CD4-positive, CD25-positive, alpha-beta regulatory T cell (primary cell): ENCODE results near the gene RCOR2. TPM values are rescaled to one million over a fixed set of nuclear protein-coding genes. Genes with fewer than 3 reads are reported as not detected.
"Not testable (repeated sequence)": the region's sequence is repeated elsewhere in the genome, so short reads cannot be mapped to it uniquely, and the experiment has no call there.

Experiments used
- ATAC-seq, 2 donors: fragments of 150-1000 bp; cut with Tn5 transposase; one replicate each; pipeline ENCODE4 v1.10.0; 2021; ENCODE audit warnings: low read depth in 2 of 2, moderate number of reproducible peaks in 2 of 2, moderate library complexity in 1 of 2
- DNase-seq, 3 donors: peaks; one replicate each; pipeline versions ENCODE4 v3.0.0 to v3.0.0-alpha.2; 2012 to 2022; ENCODE audit warnings: mixed read lengths in 1 of 3
- H3K27ac ChIP-seq: one replicate; pipeline ENCODE4 v1.7.0; 2013; ENCODE audit warnings: mild to moderate bottlenecking, low read length; ENCODE audit not compliant: insufficient read depth, poor library complexity, severe bottlenecking
- H3K27me3 ChIP-seq: one replicate; pipeline ENCODE4 v1.7.0; 2013; ENCODE audit warnings: low read length; ENCODE audit not compliant: control insufficient read depth, insufficient read depth
- H3K36me3 ChIP-seq: one replicate; pipeline ENCODE4 v1.7.0; 2013; ENCODE audit warnings: mild to moderate bottlenecking, low read length, moderate library complexity; ENCODE audit not compliant: control insufficient read depth, insufficient read depth
- H3K4me1 ChIP-seq: 2 replicates; pipeline ENCODE4 v1.7.0; 2013; ENCODE audit warnings: mild to moderate bottlenecking, low read length; ENCODE audit not compliant: insufficient read depth, control insufficient read depth, poor library complexity, severe bottlenecking
- H3K4me3 ChIP-seq: one replicate; pipeline ENCODE4 v1.7.0; 2013; ENCODE audit warnings: low read depth, mild to moderate bottlenecking, low read length, moderate library complexity
- H3K9me3 ChIP-seq, 2 experiments: 1 replicate in 1 of 2; 2 replicates in 1 of 2; pipeline ENCODE4 v1.7.0; 2013; ENCODE audit warnings: low read length in 2 of 2, mild to moderate bottlenecking in 1 of 2, moderate library complexity in 1 of 2; ENCODE audit not compliant: control insufficient read depth in 2 of 2
- H3K27ac Mint-ChIP-seq, 3 donors: one replicate each; pipeline ENCODE4 v1.8.0; 2020 to 2022; ENCODE audit warnings: mild to moderate bottlenecking in 3 of 3, mixed read lengths in 3 of 3, moderate library complexity in 2 of 3
- H3K27me3 Mint-ChIP-seq: one replicate; pipeline ENCODE4 v1.8.0; 2022; ENCODE audit warnings: mild to moderate bottlenecking, mixed read lengths
- H3K36me3 Mint-ChIP-seq: one replicate; pipeline ENCODE4 v1.8.0; 2020; ENCODE audit warnings: mixed read lengths
- H3K4me1 Mint-ChIP-seq, 4 donors: one replicate each; pipeline ENCODE4 v1.8.0; 2020 to 2022; ENCODE audit warnings: mixed read lengths in 4 of 4, mild to moderate bottlenecking in 1 of 4
- H3K4me3 Mint-ChIP-seq, 4 donors: one replicate each; pipeline ENCODE4 v1.8.0; 2020 to 2022; ENCODE audit warnings: mild to moderate bottlenecking in 4 of 4, mixed read lengths in 4 of 4, moderate library complexity in 3 of 4
- H3K9me3 Mint-ChIP-seq, 7 donors: one replicate each; pipeline ENCODE4 v1.8.0; 2020 to 2022; ENCODE audit warnings: mixed read lengths in 7 of 7, mild to moderate bottlenecking in 3 of 7, moderate library complexity in 2 of 7
- polyA plus RNA-seq, 4 donors: library from polyadenylated mRNA; unstranded; fragments of 300-500 nt; fragmentation: Illumina TruSeq; gene quantifications; one replicate each; pipeline ENCODE4 v1.2.3, GENCODE V29; 2021
- total RNA-seq: library from RNA; stranded (reverse); gene quantifications from one replicate; pipeline ENCODE4 v1.2.3, GENCODE V29; 2022

RCOR2 gene
- not detected for total RNA-seq
- not detected for polyA plus RNA-seq

DNA sequence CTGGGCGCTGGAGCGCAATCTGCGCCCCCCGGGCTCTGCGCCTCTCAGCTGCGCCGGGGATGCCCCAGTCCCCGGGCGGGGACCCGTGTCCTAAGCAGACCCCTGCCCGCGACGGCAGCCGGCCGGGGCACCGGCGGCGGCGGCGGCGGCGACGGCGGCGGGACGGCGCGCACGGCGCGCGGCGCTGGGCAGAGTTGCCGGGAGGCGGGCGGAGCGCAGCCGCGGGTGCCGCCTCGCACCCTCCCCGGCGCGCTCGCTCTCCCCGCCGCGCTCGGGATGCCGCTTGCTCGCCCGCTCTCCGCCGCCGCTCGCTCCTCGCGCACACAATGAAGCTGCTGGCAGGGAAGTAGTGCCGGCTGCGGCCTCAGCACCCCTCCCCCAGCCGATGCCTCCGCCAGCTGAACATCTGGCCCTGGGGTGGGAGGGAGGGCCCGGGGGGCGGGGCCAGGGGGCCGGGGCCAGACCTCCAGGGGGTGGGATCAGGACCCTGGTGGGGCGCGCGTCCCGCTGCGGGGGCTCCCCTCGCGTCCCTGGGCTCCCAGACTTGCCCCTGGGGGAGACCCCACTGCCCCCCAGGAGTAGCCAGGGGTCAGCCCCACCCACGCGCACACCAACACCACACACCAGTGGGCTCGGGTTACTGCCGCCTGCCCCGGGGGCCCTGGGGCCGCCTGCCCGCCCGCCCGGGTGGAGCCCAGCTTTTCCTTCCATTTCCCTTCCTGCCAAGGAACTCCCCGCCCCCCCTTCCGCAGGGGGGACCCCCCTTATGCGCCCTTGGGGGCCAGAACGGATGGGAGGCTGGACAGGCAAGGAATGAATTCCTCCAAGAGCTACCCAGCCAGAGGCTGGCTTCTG lies at the start of gene RCOR2:
Gene RCOR2, minus strand, starts transcription at position 328 of the 855 bp plus-strand sequence. CDS start 708 bp downstream, outside the sequence.
- Mint-ChIP-seq H3K4me3 (peak within 1 kb of the TSS; percentile 41 to 85 (median 81)), H3K27ac (peak within 1 kb of the TSS in 1 of 3 donors; percentile 14), H3K9me3 (peaks cover 0 to 2% (median 0%) of the 10 kb centered on the region in 7 donors), H3K36me3 (no peaks in the 10 kb centered on the region), H3K4me1 (peaks cover 0 to 22% (median 10%) of the 10 kb centered on the region in 4 donors), H3K27me3 (peaks cover 25% of the 10 kb centered on the region)
- no peak within 1 kb of the TSS for H3K27ac ChIP-seq
- no peaks in the 10 kb centered on the region for H3K27me3 ChIP-seq
- peaks cover 33% of the 10 kb centered on the region for H3K4me1 ChIP-seq
- no peaks in the 10 kb centered on the region for H3K36me3 ChIP-seq
- H3K4me3 ChIP-seq, result peak within 1 kb of the TSS; percentile 26
- H3K9me3 ChIP-seq, result no peaks in the 10 kb centered on the region
- ATAC-seq (peak; percentile 36 to 38), DNase-seq (peak; percentile 34 to 68 (median 44))

DNA sequence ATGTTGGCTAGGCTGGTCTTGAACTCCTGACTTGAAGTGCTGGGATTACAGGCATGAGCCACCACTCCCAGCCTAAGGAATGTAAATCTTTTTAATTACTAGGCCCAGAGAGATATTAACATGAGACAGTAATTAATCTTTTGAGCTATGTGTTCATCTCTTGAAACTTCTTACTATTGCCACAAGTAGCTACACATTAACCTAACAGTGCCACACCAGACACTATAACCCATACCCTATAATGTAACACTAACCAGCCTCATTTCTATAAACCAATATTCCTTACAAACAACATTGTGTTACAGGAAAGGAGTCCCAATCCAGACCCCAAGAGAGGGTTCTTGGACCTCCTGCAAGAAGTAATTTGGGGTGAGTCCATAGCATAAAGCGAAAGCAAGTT lies 49.5 kb upstream of the RCOR2 start:
- no peak overlapping the region for H3K27ac ChIP-seq
- no peak for ATAC-seq
- H3K36me3 ChIP-seq, result no peaks in the 10 kb centered on the region
- H3K27me3 ChIP-seq, result no peaks in the 10 kb centered on the region
- DNase-seq, result no peak
- Mint-ChIP-seq H3K36me3 (no peaks in the 10 kb centered on the region), H3K27me3 (peaks cover 11% of the 10 kb centered on the region), H3K9me3 (no peaks in the 10 kb centered on the region), H3K4me3 (peak overlapping the region in 1 of 4 donors; percentile 15), H3K4me1 (peaks cover 0 to 8% (median 4%) of the 10 kb centered on the region in 4 donors), H3K27ac (no peak overlapping the region)
- H3K4me3 ChIP-seq, result no peak overlapping the region
- no peaks in the 10 kb centered on the region for H3K9me3 ChIP-seq
- peaks cover 8% of the 10 kb centered on the region for H3K4me1 ChIP-seq

DNA sequence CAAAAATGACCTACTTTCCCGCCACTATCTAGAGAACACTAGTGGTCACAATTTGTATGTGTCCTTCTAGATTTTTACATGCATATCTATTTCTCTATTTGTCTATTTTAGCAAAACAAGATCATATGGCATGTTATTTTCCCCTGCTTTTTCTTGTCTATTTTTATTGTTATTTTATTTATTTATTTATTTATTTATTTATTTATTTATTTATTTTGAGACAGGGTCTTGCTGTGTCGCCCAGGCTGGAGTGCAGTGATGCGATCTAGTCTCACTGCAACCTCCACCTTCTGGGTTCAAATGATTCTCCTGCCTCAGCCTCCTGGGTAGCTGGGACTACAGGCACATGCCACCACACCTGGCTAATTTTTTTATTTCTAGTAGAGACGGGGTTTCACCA lies 46.9 kb upstream of the RCOR2 start:
- H3K27ac Mint-ChIP-seq, H3K27me3 Mint-ChIP-seq, H3K36me3 Mint-ChIP-seq, H3K9me3 Mint-ChIP-seq, H3K27ac ChIP-seq, H3K9me3 ChIP-seq, H3K4me3 Mint-ChIP-seq, H3K27me3 ChIP-seq, H3K36me3 ChIP-seq, H3K4me3 ChIP-seq, ATAC-seq, DNase-seq: not testable (repeated sequence)
- H3K4me1 ChIP-seq, result peaks cover 16% of the 10 kb centered on the region
- H3K4me1 Mint-ChIP-seq, result peaks cover 0 to 18% (median 4%) of the 10 kb centered on the region in 4 donors

DNA sequence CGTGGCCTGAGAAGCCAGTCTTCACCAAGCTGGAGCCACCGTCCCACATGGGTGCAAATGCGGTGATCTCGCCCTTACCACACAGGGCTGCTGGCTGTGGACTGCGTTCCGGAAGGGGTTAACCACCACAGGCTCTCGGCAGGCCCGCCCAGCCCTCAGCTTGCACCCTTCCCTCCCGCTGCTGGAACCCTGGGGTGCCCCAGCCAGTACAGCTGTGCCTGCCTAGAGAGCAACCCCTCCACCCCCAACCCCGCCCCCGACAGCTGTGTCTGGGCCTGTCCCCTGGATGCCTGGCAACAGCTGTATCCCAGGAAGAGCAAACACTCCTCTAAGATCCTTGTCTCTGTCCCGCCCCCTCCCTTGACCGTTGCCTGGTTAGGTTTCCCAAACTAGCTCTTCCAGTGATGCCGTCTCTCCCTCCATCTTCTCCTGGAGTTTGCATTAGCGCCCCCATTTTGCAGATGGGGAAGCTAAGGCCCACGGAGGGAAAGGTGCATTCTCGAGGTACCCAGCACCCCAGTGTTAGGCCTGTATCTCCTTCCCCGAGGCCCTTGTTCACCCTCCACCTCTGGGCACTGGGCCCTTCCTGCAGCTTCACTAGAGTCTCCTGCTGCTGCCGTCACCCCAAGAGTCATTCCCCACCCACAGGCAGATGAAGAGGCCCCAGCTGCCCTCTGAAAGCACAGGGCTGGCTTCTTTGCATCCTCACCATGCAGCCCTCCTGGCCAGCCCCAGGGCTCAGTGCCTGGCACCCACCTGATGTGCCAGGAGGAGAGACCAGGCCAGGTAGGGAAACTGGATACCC lies 44.8 kb upstream of the RCOR2 start:
- no peaks in the 10 kb centered on the region for H3K27me3 Mint-ChIP-seq
- DNase-seq (peak in 1 of 3 donors; percentile 68), ATAC-seq (peak; percentile 31 to 39)
- peaks cover 16% of the 10 kb centered on the region for H3K4me1 ChIP-seq
- peak overlapping the region in 1 of 3 donors; percentile 75 for H3K27ac Mint-ChIP-seq
- peaks cover 0 to 18% (median 4%) of the 10 kb centered on the region in 4 donors for H3K4me1 Mint-ChIP-seq
- peaks cover 3% of the 10 kb centered on the region for H3K36me3 Mint-ChIP-seq
- no peaks in the 10 kb centered on the region for H3K27me3 ChIP-seq
- no peaks in the 10 kb centered on the region for H3K36me3 ChIP-seq
- no peak overlapping the region for H3K4me3 ChIP-seq
- no peaks in the 10 kb centered on the region for H3K9me3 ChIP-seq
- H3K9me3 Mint-ChIP-seq, result no peaks in the 10 kb centered on the region
- H3K4me3 Mint-ChIP-seq, result peak overlapping the region in 2 of 4 donors; percentile 8 to 69
- no peak overlapping the region for H3K27ac ChIP-seq

DNA sequence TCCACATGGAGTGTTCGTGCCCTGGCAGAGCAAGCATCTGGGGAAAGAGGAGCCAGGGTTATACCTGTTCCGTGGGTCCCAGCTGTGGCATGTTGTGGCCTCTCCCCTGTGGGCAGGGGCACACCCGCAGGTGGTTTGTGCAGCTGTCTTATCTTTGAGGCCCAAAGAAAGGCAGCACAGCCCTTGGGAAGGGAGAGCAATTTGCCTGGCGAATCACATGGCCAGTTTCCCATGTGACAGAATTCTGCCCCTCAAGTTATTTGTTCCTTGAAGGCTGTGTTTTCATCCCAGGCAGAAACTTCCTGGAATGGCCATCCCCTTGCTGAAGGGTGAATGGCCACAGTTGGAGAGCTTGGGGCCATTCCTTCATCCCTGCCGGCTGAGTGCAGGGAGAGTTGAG lies 41.0 kb upstream of the RCOR2 start:
- H3K27me3 Mint-ChIP-seq, result no peaks in the 10 kb centered on the region
- H3K27ac Mint-ChIP-seq, result peak overlapping the region in 1 of 3 donors; percentile 58
- no peak for ATAC-seq

DNA sequence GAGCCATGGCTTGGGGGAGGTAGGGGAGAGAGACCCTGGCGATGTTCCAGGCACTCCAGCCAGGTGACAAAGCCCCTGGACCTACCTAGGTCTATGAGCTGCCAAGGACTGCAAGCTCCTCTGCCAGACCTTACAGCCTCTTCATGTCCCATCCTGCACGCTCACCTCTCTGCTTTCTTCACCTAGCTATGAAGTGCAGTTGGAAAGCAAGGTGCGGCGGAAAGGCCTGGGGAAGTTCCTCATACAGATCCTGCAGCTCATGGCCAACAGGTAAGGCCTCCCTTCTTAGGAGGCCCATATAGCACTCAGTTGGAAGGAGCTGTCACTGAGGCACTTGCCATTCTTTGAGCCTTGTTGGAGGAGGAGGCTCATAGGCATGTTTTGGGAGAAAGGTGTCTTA lies 35.6 kb upstream of the RCOR2 start:
- H3K9me3 ChIP-seq, result no peaks in the 10 kb centered on the region

More for the DNA sequence above, 41.0 kb upstream of the RCOR2 start:
- Histone ChIP-seq H3K27me3 (no peaks in the 10 kb centered on the region), H3K4me1 (peaks cover 20% of the 10 kb centered on the region), H3K27ac (no peak overlapping the region), H3K36me3 (peaks cover 20% of the 10 kb centered on the region), H3K9me3 (no peaks in the 10 kb centered on the region), H3K4me3 (no peak overlapping the region)
- Mint-ChIP-seq H3K4me1 (peaks cover 0 to 21% (median 5%) of the 10 kb centered on the region in 4 donors), H3K36me3 (peaks cover 19% of the 10 kb centered on the region), H3K9me3 (no peaks in the 10 kb centered on the region), H3K4me3 (no peak overlapping the region)
- DNase-seq, result no peak

DNA sequence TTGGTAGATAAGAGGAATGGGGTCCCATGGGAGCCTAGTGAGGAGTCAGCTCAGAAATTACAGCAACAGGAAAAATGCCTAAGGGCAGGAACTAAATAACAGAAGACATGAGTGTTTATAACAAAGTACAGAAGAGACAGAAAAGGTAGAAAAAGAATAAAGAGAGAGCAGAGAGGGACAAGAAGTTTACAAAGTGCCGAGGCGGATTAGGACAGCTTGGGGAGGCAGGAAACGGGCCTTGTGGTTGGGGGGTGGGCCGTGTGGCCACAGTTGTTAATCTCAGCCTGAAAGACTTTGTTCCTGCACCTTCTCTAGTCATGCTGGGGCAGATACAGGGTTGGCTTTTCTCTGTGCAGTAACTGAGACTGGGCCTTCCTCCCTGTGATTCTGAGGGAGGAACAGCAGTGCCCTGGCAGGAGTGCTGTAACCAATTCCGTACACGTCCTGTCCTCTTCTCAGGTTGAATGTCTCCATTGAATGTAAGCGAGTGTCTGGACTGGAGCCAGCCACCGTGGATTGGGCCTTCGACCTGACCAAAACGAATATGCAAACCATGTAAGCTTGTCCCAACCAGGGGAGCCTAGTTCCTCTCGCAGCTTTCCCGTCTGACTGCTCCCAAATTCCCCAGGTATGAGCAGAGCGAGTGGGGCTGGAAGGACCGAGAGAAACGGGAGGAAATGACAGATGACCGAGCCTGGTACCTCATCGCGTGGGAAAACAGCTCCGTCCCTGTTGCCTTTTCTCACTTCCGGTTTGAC lies 35.0 kb upstream of the RCOR2 start:
- H3K27me3 Mint-ChIP-seq, result no peaks in the 10 kb centered on the region
- Histone ChIP-seq H3K27me3 (no peaks in the 10 kb centered on the region), H3K36me3 (peaks cover 24% of the 10 kb centered on the region), H3K9me3 (no peaks in the 10 kb centered on the region), H3K27ac (peak overlapping the region; percentile 42), H3K4me3 (peak overlapping the region; percentile 40), H3K4me1 (peaks cover 15% of the 10 kb centered on the region)
- peak in 1 of 3 donors; percentile 76 for DNase-seq
- peak overlapping the region; percentile 83 to 97 (median 87) for H3K27ac Mint-ChIP-seq
- peak overlapping the region in 2 of 4 donors; percentile 16 to 31 for H3K4me3 Mint-ChIP-seq
- H3K4me1 Mint-ChIP-seq, result peaks cover 7 to 26% (median 19%) of the 10 kb centered on the region in 4 donors
- no peaks in the 10 kb centered on the region for H3K9me3 Mint-ChIP-seq
- peaks cover 25% of the 10 kb centered on the region for H3K36me3 Mint-ChIP-seq
- peak; percentile 65 to 72 for ATAC-seq

More for the DNA sequence above, 35.6 kb upstream of the RCOR2 start:
- no peaks in the 10 kb centered on the region for H3K9me3 Mint-ChIP-seq
- peak overlapping the region in 1 of 3 donors; percentile 14 for H3K27ac Mint-ChIP-seq
- DNase-seq (no peak), ATAC-seq (no peak)
- peak overlapping the region in 1 of 4 donors; percentile 43 for H3K4me3 Mint-ChIP-seq
- H3K27me3 ChIP-seq, result no peaks in the 10 kb centered on the region
- no peaks in the 10 kb centered on the region for H3K27me3 Mint-ChIP-seq
- H3K4me3 ChIP-seq, result no peak overlapping the region
- peak overlapping the region; percentile 42 for H3K27ac ChIP-seq
- H3K36me3 Mint-ChIP-seq, result peaks cover 27% of the 10 kb centered on the region
- H3K36me3 ChIP-seq, result peaks cover 24% of the 10 kb centered on the region
- H3K4me1 ChIP-seq, result peaks cover 15% of the 10 kb centered on the region
- peaks cover 7 to 26% (median 19%) of the 10 kb centered on the region in 4 donors for H3K4me1 Mint-ChIP-seq
